ENCODE measurements around the gene KRTAP5-4.

DNA sequence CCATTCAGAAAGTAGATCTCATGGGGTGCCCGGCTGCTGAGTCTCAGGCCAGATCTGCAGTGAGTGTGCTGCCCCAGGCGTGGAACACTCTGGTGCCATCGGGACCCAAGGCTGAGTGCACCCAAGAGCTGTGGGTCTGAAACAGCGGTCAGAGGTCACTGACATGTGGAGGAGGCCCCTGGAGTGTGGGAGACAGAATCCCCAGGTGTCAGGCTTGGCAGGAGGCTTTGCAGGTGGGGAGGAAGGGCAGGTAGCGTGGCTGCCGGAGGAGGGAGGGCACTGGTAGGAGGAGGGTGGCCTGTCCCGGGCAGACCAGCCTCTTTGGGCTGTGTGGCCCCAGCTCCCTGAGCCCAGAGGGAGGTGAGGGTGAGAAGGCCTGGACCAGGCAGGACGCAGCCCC lies 43.4 kb upstream of the KRTAP5-4 start:
- TF ChIP-seq, protein P1, sequence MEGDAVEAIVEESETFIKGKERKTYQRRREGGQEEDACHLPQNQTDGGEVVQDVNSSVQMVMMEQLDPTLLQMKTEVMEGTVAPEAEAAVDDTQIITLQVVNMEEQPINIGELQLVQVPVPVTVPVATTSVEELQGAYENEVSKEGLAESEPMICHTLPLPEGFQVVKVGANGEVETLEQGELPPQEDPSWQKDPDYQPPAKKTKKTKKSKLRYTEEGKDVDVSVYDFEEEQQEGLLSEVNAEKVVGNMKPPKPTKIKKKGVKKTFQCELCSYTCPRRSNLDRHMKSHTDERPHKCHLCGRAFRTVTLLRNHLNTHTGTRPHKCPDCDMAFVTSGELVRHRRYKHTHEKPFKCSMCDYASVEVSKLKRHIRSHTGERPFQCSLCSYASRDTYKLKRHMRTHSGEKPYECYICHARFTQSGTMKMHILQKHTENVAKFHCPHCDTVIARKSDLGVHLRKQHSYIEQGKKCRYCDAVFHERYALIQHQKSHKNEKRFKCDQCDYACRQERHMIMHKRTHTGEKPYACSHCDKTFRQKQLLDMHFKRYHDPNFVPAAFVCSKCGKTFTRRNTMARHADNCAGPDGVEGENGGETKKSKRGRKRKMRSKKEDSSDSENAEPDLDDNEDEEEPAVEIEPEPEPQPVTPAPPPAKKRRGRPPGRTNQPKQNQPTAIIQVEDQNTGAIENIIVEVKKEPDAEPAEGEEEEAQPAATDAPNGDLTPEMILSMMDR (IDR thresholded peaks at IDR 0.05) = no peak
- TF ChIP-seq POLR2A (IDR thresholded peaks at IDR 0.05) = no peak

All from testis (tissue), 2 donors.